Right cardiac atrium (tissue), 5 donors: ENCODE data around the gene RILPL2. TPM values are rescaled to one million over a fixed set of nuclear protein-coding genes. Genes with fewer than 3 reads are reported as not detected.
"Not testable (repeated sequence)": the region's sequence is repeated elsewhere in the genome, so short reads cannot be mapped to it uniquely, and the experiment has no call there.

ENCODE experiments used
- ATAC-seq, 2 donors: fragments of 200-7000 bp; cut with Tn5 transposase; one replicate each; pipeline versions ENCODE4 v1.8.0 to v1.9.1; 2020; ENCODE audit warnings: moderate library complexity in 2 of 2, mild to moderate bottlenecking in 1 of 2
- DNase-seq, 3 donors: peaks; one replicate each; pipeline ENCODE4 v3.0.0-alpha.2; 2020
- H3K27ac ChIP-seq: one replicate; pipeline ENCODE4 v1.5.1; 2013; ENCODE audit warnings: mild to moderate bottlenecking, low read length, control low read depth, moderate library complexity
- H3K27me3 ChIP-seq: one replicate; pipeline ENCODE4 v1.6.1; 2013; ENCODE audit not compliant: control insufficient read depth, insufficient read depth
- H3K4me1 ChIP-seq: one replicate; pipeline ENCODE4 v1.6.1; 2013; ENCODE audit warnings: low read length; ENCODE audit not compliant: control insufficient read depth, insufficient read depth
- H3K4me3 ChIP-seq: one replicate; pipeline ENCODE4 v1.5.1; 2013; ENCODE audit warnings: low read length, control low read depth
- H3K9me3 ChIP-seq: one replicate; pipeline ENCODE4 v1.6.1; 2013; ENCODE audit warnings: low read length; ENCODE audit not compliant: control insufficient read depth
- WGBS: extraction: QIAGEN DNeasy Blood & Tissue Kit; methylation state at CpG from one replicate; pipeline ENCODE4 v1.1.7; 2013; 5-methylcytosine and 5-hydroxymethylcytosine counted together
- intact Hi-C, 4 donors: fragments of 100-400 bp; cut with DNase I; formaldehyde crosslinking; loops; one replicate each; pipeline versions ENCODE4 v1.11.0 to v1.14.0; 2022 to 2023
- long read RNA-seq, 4 donors: library from polyadenylated mRNA; unstranded; transcript quantifications; one replicate each; pipeline ENCODE4 v2.0.0, GENCODE V29; 2020 to 2021
- polyA plus RNA-seq: library from polyadenylated mRNA; stranded (reverse); fragments of 200-250 nt; gene quantifications from one replicate; pipeline ENCODE4 v1.2.3, GENCODE V29; 2013
- total RNA-seq, 4 donors: library from RNA; stranded (reverse); fragmentation: NEBNext Ultra II Directional; extraction: Animal tissue kit (Norgen Biotek cat#: 25700); gene quantifications; one replicate each; pipeline ENCODE4 v1.2.1, GENCODE V29; 2021
- donor health status: healthy with polysubstance abuse.
- donor health status: DM: no; HTN: yes; CAD: no.
- donor health status: DM: no; HTN: no; CAD: no.
- donor health status: DM: no; HTN: yes; CAD: no; lungs with severe emphysema.
- donor health status: DM: yes; HTN: yes; CAD: no.

The RILPL2 gene
- 1 to 10 TPM; 3.4 to 4.0 (median 3.8) TPM for total RNA-seq
- 4.3 TPM for polyA plus RNA-seq
- long read RNA-seq, donor 1, full-length matches to known transcripts, result 14 of 21 reads
- long read RNA-seq, donor 1, partial matches to known transcripts, result 1 of 21 reads
- long read RNA-seq, donor 1, other reads (novel, unspliced or antisense), result 6 of 21 reads
- long read RNA-seq, donor 2, full-length matches to known transcripts, result 5 of 10 reads
- long read RNA-seq, donor 2, partial matches to known transcripts, result 1 of 10 reads
- long read RNA-seq, donor 2, other reads (novel, unspliced or antisense), result 4 of 10 reads
- long read RNA-seq, donor 3, full-length matches to known transcripts, result 20 of 23 reads
- long read RNA-seq, donor 3, partial matches to known transcripts, result 1 of 23 reads
- long read RNA-seq, donor 3, other reads (novel, unspliced or antisense), result 2 of 23 reads
- long read RNA-seq, donor 4, full-length matches to known transcripts, result 9 of 9 reads
- long read RNA-seq, donor 4, partial matches to known transcripts, result 0 of 9 reads
- long read RNA-seq, donor 4, other reads (novel, unspliced or antisense), result 0 of 9 reads

GRCh38 chr12:123436017-123436964, at the start of gene RILPL2:
Gene RILPL2 (minus strand): TSS chr12:123436684. CDS start chr12:123436420, 264 bp downstream.
- DNase-seq (peak; percentile 90 to 96 (median 96)), ATAC-seq (peak; percentile 96 to 97)
- Histone ChIP-seq H3K9me3 (no peaks in the 10 kb centered on the region), H3K4me1 (peaks cover 6% of the 10 kb centered on the region), H3K4me3 (peak within 1 kb of the TSS; percentile 80), H3K27ac (peak within 1 kb of the TSS; percentile 30), H3K27me3 (no peaks in the 10 kb centered on the region)
- WGBS, result under 1% methylated on average over 69 of the region's 69 CpGs
- intact Hi-C loops, result no loop called here

GRCh38 chr12:123485756-123486155, 49.3 kb upstream of the RILPL2 start:
- DNase-seq (no peak), ATAC-seq (no peak)
- Histone ChIP-seq H3K27me3 (no peaks in the 10 kb centered on the region), H3K9me3 (no peaks in the 10 kb centered on the region), H3K4me3 (no peak overlapping the region), H3K27ac (no peak overlapping the region), H3K4me1 (peaks cover 1% of the 10 kb centered on the region)
- WGBS, result 76% methylated on average over 14 of the region's 14 CpGs
- intact Hi-C loops, result no loop called here

- intact Hi-C loops, result no loop called here
- WGBS, result 77% methylated on average over 18 of the region's 18 CpGs
These were observed 47.2 kb upstream of the RILPL2 start for GRCh38 chr12:123483602-123484248.

GRCh38 chr12:123482876-123483275, 46.4 kb upstream of the RILPL2 start:
- intact Hi-C loops, result no loop called here
- Histone ChIP-seq H3K27me3 (no peaks in the 10 kb centered on the region), H3K9me3 (no peaks in the 10 kb centered on the region), H3K4me3 (no peak overlapping the region), H3K4me1 (no peaks in the 10 kb centered on the region), H3K27ac (peak overlapping the region; percentile 10)
- DNase-seq (no peak), ATAC-seq (no peak)
- WGBS, result 84% methylated on average over 6 of the region's 6 CpGs

More at GRCh38 chr12:123483602-123484248, 47.2 kb upstream of the RILPL2 start:
- Histone ChIP-seq H3K27me3 (no peaks in the 10 kb centered on the region), H3K4me3 (no peak overlapping the region), H3K9me3 (no peaks in the 10 kb centered on the region), H3K27ac (peak overlapping the region; percentile 19), H3K4me1 (peaks cover 1% of the 10 kb centered on the region)
- ATAC-seq (no peak), DNase-seq (no peak)

- intact Hi-C loops, result not testable (repeated sequence)
These were observed 44.8 kb upstream of the RILPL2 start for GRCh38 chr12:123481251-123481650.

GRCh38 chr12:123479442-123480180, 43.1 kb upstream of the RILPL2 start:
- H3K4me3 ChIP-seq, result no peak overlapping the region
- intact Hi-C loops, result loop anchor here in 1 of 4 donors (5.0 kb wide), 1 partner anchor 38 kb away; no protein-coding TSS in a partner anchor
- ATAC-seq (peak; percentile 55 to 60), DNase-seq (peak in 2 of 3 donors; percentile 61 to 69)
- H3K9me3 ChIP-seq, result no peaks in the 10 kb centered on the region
- WGBS, result 72% methylated on average over 14 of the region's 14 CpGs
- no peaks in the 10 kb centered on the region for H3K27me3 ChIP-seq
- no peaks in the 10 kb centered on the region for H3K4me1 ChIP-seq
- H3K27ac ChIP-seq, result peak overlapping the region; percentile 89

More at GRCh38 chr12:123481251-123481650, 44.8 kb upstream of the RILPL2 start:
- not testable (repeated sequence) for H3K9me3 ChIP-seq, H3K4me1 ChIP-seq, ATAC-seq, DNase-seq, H3K4me3 ChIP-seq, H3K27me3 ChIP-seq, H3K27ac ChIP-seq
- whole genome bisulfite sequencing, result 92% methylated on average over 5 of the region's 5 CpGs

- Histone ChIP-seq H3K27ac (peak overlapping the region; percentile 89), H3K27me3 (no peaks in the 10 kb centered on the region), H3K4me3 (no peak overlapping the region), H3K9me3 (no peaks in the 10 kb centered on the region), H3K4me1 (no peaks in the 10 kb centered on the region)
- DNase-seq (peak; percentile 65 to 83 (median 82)), ATAC-seq (peak; percentile 85 to 87)
- intact Hi-C loops, result loop anchor here in 1 of 4 donors (5.0 kb wide), 1 partner anchor 39 kb away; no protein-coding TSS in a partner anchor
- 48% methylated on average over 10 of the region's 10 CpGs for WGBS
These were observed 42.3 kb upstream of the RILPL2 start for GRCh38 chr12:123478762-123479161.

GRCh38 chr12:123478069-123478468, 41.6 kb upstream of the RILPL2 start:
- H3K27me3 ChIP-seq, result no peaks in the 10 kb centered on the region
- H3K4me3 ChIP-seq, result no peak overlapping the region
- no peak for ATAC-seq
- H3K27ac ChIP-seq, result peak overlapping the region; percentile 86
- no peaks in the 10 kb centered on the region for H3K4me1 ChIP-seq
- H3K9me3 ChIP-seq, result no peaks in the 10 kb centered on the region
- 79% methylated on average over 11 of the region's 11 CpGs for WGBS
- intact Hi-C loops, result loop anchor here in 1 of 4 donors (5.0 kb wide), 1 partner anchor 39 kb away; no protein-coding TSS in a partner anchor
- no peak for DNase-seq

- intact Hi-C loops, result loop anchor here in 1 of 4 donors (5.0 kb wide), 1 partner anchor 42 kb away; no protein-coding TSS in a partner anchor
- H3K4me1 ChIP-seq, result no peaks in the 10 kb centered on the region
- peak overlapping the region; percentile 96 for H3K27ac ChIP-seq
- no peak for ATAC-seq
- no peaks in the 10 kb centered on the region for H3K27me3 ChIP-seq
- H3K9me3 ChIP-seq, result no peaks in the 10 kb centered on the region
- WGBS, result 64% methylated on average over 15 of the region's 15 CpGs
- H3K4me3 ChIP-seq, result no peak overlapping the region
- no peak for DNase-seq
These were observed 38.8 kb upstream of the RILPL2 start for GRCh38 chr12:123475246-123475703.
